ELR (cell line): ENCODE data around the gene BOD1.
A peak's percentile ranks its signal among the peaks of the same experiment; 100 is the strongest.

Experiments
- DNase-seq: peaks from one replicate; pipeline ENCODE4 v3.0.0-alpha.2; 2015; ENCODE audit warnings: low read depth

The BOD1 gene

GRCh38 chr5:173640156-173640804, 23.8 kb upstream of the BOD1 start:
- DNase-seq = peak; percentile 22

- no peak for DNase-seq
Observed at GRCh38 chr5:173638126-173639040, 21.9 kb upstream of the BOD1 start.

- no peak for DNase-seq
Observed at GRCh38 chr5:173637340-173637739, 20.9 kb upstream of the BOD1 start.

- no peak for DNase-seq
Observed at GRCh38 chr5:173634465-173634983, 18.1 kb upstream of the BOD1 start.

- no peak for DNase-seq
Observed at GRCh38 chr5:173633304-173633703, 16.9 kb upstream of the BOD1 start.

- no peak for DNase-seq
Observed at GRCh38 chr5:173631478-173631877, 15.0 kb upstream of the BOD1 start.

GRCh38 chr5:173630724-173631365, 14.4 kb upstream of the BOD1 start:
- DNase-seq = no peak

GRCh38 chr5:173629628-173630027, 13.2 kb upstream of the BOD1 start:
- peak; percentile 26 for DNase-seq

- DNase-seq = no peak
Observed at GRCh38 chr5:173628501-173628900, 12.1 kb upstream of the BOD1 start.

- DNase-seq = no peak
Observed at GRCh38 chr5:173627860-173628392, 11.5 kb upstream of the BOD1 start.

GRCh38 chr5:173627271-173627670, 10.8 kb upstream of the BOD1 start:
- DNase-seq = no peak

- DNase-seq = no peak
Observed at GRCh38 chr5:173626505-173626820, 10.0 kb upstream of the BOD1 start.

- DNase-seq = no peak
Observed at GRCh38 chr5:173625673-173626504, 9.4 kb upstream of the BOD1 start.

GRCh38 chr5:173625261-173625660, 8.8 kb upstream of the BOD1 start:
- DNase-seq = no peak

GRCh38 chr5:173624282-173624681, 7.8 kb upstream of the BOD1 start:
- no peak for DNase-seq

GRCh38 chr5:173623789-173624188, 7.3 kb upstream of the BOD1 start:
- DNase-seq = no peak

GRCh38 chr5:173623296-173623771, 6.9 kb upstream of the BOD1 start:
- DNase-seq = no peak

GRCh38 chr5:173622183-173623047, 6.0 kb upstream of the BOD1 start:
- DNase-seq = no peak

- no peak for DNase-seq
Observed at GRCh38 chr5:173620784-173621183, 4.3 kb upstream of the BOD1 start.

GRCh38 chr5:173618927-173619519, 2.6 kb upstream of the BOD1 start:
- peak; percentile 73 for DNase-seq
